ENCODE data around the gene MTX2.

MTX2 gene

GRCh38 chr2:176324862-176325261 is 55.6 kb downstream of the MTX2 start:
- H3K4me3 ChIP-seq (ENCODE audit: low read length) = no peak overlapping the region
- no peaks in the 10 kb centered on the region for H3K4me1 ChIP-seq (ENCODE audit: control insufficient read depth, insufficient read depth, low read length)
- WGBS (ENCODE audit: insufficient coverage, insufficient read length) = no CpG with 5 or more reads among the region's 3 CpGs
- H3K36me3 ChIP-seq (ENCODE audit: control insufficient read depth, insufficient read depth, low read length) = no peaks in the 10 kb centered on the region
- DNase-seq (ENCODE audit: low read depth, low spot score) = no peak
- H3K27ac ChIP-seq (ENCODE audit: low read length) = no peak overlapping the region
- no peaks in the 10 kb centered on the region for H3K27me3 ChIP-seq (ENCODE audit: control insufficient read depth, insufficient read depth, low read length)
- H3K9me3 ChIP-seq (ENCODE audit: control insufficient read depth, insufficient read depth, low read length) = no peaks in the 10 kb centered on the region

GRCh38 chr2:176325732-176326131 is 56.5 kb downstream of the MTX2 start:
- Histone ChIP-seq H3K9me3 (ENCODE audit: control insufficient read depth, insufficient read depth, low read length) (no peaks in the 10 kb centered on the region), H3K27me3 (ENCODE audit: control insufficient read depth, insufficient read depth, low read length) (no peaks in the 10 kb centered on the region), H3K4me3 (ENCODE audit: low read length) (no peak overlapping the region), H3K27ac (ENCODE audit: low read length) (no peak overlapping the region), H3K4me1 (ENCODE audit: control insufficient read depth, insufficient read depth, low read length) (no peaks in the 10 kb centered on the region), H3K36me3 (ENCODE audit: control insufficient read depth, insufficient read depth, low read length) (no peaks in the 10 kb centered on the region)
- WGBS (ENCODE audit: insufficient coverage, insufficient read length) = no CpG with 5 or more reads among the region's 1 CpG
- peak; percentile 52 for DNase-seq (ENCODE audit: low read depth, low spot score)

GRCh38 chr2:176328149-176328548 is 58.9 kb downstream of the MTX2 start:
- H3K4me3 ChIP-seq (ENCODE audit: low read length) = no peak overlapping the region
- no peaks in the 10 kb centered on the region for H3K36me3 ChIP-seq (ENCODE audit: control insufficient read depth, insufficient read depth, low read length)
- H3K9me3 ChIP-seq (ENCODE audit: control insufficient read depth, insufficient read depth, low read length) = no peaks in the 10 kb centered on the region
- no peak overlapping the region for H3K27ac ChIP-seq (ENCODE audit: low read length)
- H3K4me1 ChIP-seq (ENCODE audit: control insufficient read depth, insufficient read depth, low read length) = no peaks in the 10 kb centered on the region
- no peaks in the 10 kb centered on the region for H3K27me3 ChIP-seq (ENCODE audit: control insufficient read depth, insufficient read depth, low read length)
- whole genome bisulfite sequencing (ENCODE audit: insufficient coverage, insufficient read length) = 100% methylated on average over 2 of the region's 3 CpGs
- DNase-seq (ENCODE audit: low read depth, low spot score) = no peak

- WGBS (ENCODE audit: insufficient coverage, insufficient read length) = no CpG with 5 or more reads among the region's 1 CpG
- no peaks in the 10 kb centered on the region for H3K36me3 ChIP-seq (ENCODE audit: control insufficient read depth, insufficient read depth, low read length)
Observed at GRCh38 chr2:176330612-176331011, 61.4 kb downstream of the MTX2 start.

GRCh38 chr2:176331646-176332045 is 62.4 kb downstream of the MTX2 start:
- Histone ChIP-seq H3K27me3 (ENCODE audit: control insufficient read depth, insufficient read depth, low read length) (no peaks in the 10 kb centered on the region), H3K36me3 (ENCODE audit: control insufficient read depth, insufficient read depth, low read length) (no peaks in the 10 kb centered on the region), H3K4me3 (ENCODE audit: low read length) (no peak overlapping the region), H3K4me1 (ENCODE audit: control insufficient read depth, insufficient read depth, low read length) (no peaks in the 10 kb centered on the region), H3K9me3 (ENCODE audit: control insufficient read depth, insufficient read depth, low read length) (no peaks in the 10 kb centered on the region), H3K27ac (ENCODE audit: low read length) (no peak overlapping the region)
- no peak for DNase-seq (ENCODE audit: low read depth, low spot score)
- no CpG with 5 or more reads among the region's 1 CpG for WGBS (ENCODE audit: insufficient coverage, insufficient read length)

More at GRCh38 chr2:176330612-176331011, 61.4 kb downstream of the MTX2 start:
- DNase-seq (ENCODE audit: low read depth, low spot score) = no peak
- no peak overlapping the region for H3K27ac ChIP-seq (ENCODE audit: low read length)
- H3K27me3 ChIP-seq (ENCODE audit: control insufficient read depth, insufficient read depth, low read length) = no peaks in the 10 kb centered on the region
- H3K4me1 ChIP-seq (ENCODE audit: control insufficient read depth, insufficient read depth, low read length) = no peaks in the 10 kb centered on the region
- no peaks in the 10 kb centered on the region for H3K9me3 ChIP-seq (ENCODE audit: control insufficient read depth, insufficient read depth, low read length)
- H3K4me3 ChIP-seq (ENCODE audit: low read length) = no peak overlapping the region

GRCh38 chr2:176334729-176335128 is 65.5 kb downstream of the MTX2 start:
- no CpG with 5 or more reads among the region's 1 CpG for WGBS (ENCODE audit: insufficient coverage, insufficient read length)
- H3K27ac ChIP-seq (ENCODE audit: low read length) = no peak overlapping the region
- H3K4me1 ChIP-seq (ENCODE audit: control insufficient read depth, insufficient read depth, low read length) = no peaks in the 10 kb centered on the region
- no peak overlapping the region for H3K4me3 ChIP-seq (ENCODE audit: low read length)
- no peaks in the 10 kb centered on the region for H3K27me3 ChIP-seq (ENCODE audit: control insufficient read depth, insufficient read depth, low read length)
- H3K9me3 ChIP-seq (ENCODE audit: control insufficient read depth, insufficient read depth, low read length) = no peaks in the 10 kb centered on the region
- no peaks in the 10 kb centered on the region; the same call in 1 of the 2 replicates for H3K36me3 ChIP-seq (ENCODE audit: control insufficient read depth, insufficient read depth, low read length)
- no peak for DNase-seq (ENCODE audit: low read depth, low spot score)

GRCh38 chr2:176338395-176338794 is 69.2 kb downstream of the MTX2 start:
- DNase-seq (ENCODE audit: low read depth, low spot score) = no peak
- H3K27ac ChIP-seq (ENCODE audit: low read length) = no peak overlapping the region
- no peaks in the 10 kb centered on the region; the same call in 1 of the 2 replicates for H3K36me3 ChIP-seq (ENCODE audit: control insufficient read depth, insufficient read depth, low read length)
- WGBS (ENCODE audit: insufficient coverage, insufficient read length) = no CpG with 5 or more reads among the region's 3 CpGs
- H3K4me3 ChIP-seq (ENCODE audit: low read length) = no peak overlapping the region
- H3K9me3 ChIP-seq (ENCODE audit: control insufficient read depth, insufficient read depth, low read length) = no peaks in the 10 kb centered on the region
- H3K27me3 ChIP-seq (ENCODE audit: control insufficient read depth, insufficient read depth, low read length) = no peaks in the 10 kb centered on the region
- H3K4me1 ChIP-seq (ENCODE audit: control insufficient read depth, insufficient read depth, low read length) = no peaks in the 10 kb centered on the region

GRCh38 chr2:176339208-176339607 is 70.0 kb downstream of the MTX2 start:
- Histone ChIP-seq H3K36me3 (ENCODE audit: control insufficient read depth, insufficient read depth, low read length) (no peaks in the 10 kb centered on the region; the same call in 1 of the 2 replicates), H3K27ac (ENCODE audit: low read length) (no peak overlapping the region), H3K4me1 (ENCODE audit: control insufficient read depth, insufficient read depth, low read length) (no peaks in the 10 kb centered on the region), H3K9me3 (ENCODE audit: control insufficient read depth, insufficient read depth, low read length) (no peaks in the 10 kb centered on the region), H3K4me3 (ENCODE audit: low read length) (no peak overlapping the region), H3K27me3 (ENCODE audit: control insufficient read depth, insufficient read depth, low read length) (no peaks in the 10 kb centered on the region)
- no peak for DNase-seq (ENCODE audit: low read depth, low spot score)
- WGBS (ENCODE audit: insufficient coverage, insufficient read length) = no CpG with 5 or more reads among the region's 1 CpG

GRCh38 chr2:176356251-176356650 is 87.0 kb downstream of the MTX2 start:
- H3K36me3 ChIP-seq (ENCODE audit: control insufficient read depth, insufficient read depth, low read length) = no peaks in the 10 kb centered on the region
- DNase-seq (ENCODE audit: low read depth, low spot score) = no peak
- H3K27ac ChIP-seq (ENCODE audit: low read length) = no peak overlapping the region
- H3K4me3 ChIP-seq (ENCODE audit: low read length) = no peak overlapping the region
- no peaks in the 10 kb centered on the region for H3K27me3 ChIP-seq (ENCODE audit: control insufficient read depth, insufficient read depth, low read length)
- H3K9me3 ChIP-seq (ENCODE audit: control insufficient read depth, insufficient read depth, low read length) = no peaks in the 10 kb centered on the region
- WGBS (ENCODE audit: insufficient coverage, insufficient read length) = no CpG with 5 or more reads among the region's 4 CpGs
- no peaks in the 10 kb centered on the region for H3K4me1 ChIP-seq (ENCODE audit: control insufficient read depth, insufficient read depth, low read length)

GRCh38 chr2:176364273-176364977 is 95.2 kb downstream of the MTX2 start:
- H3K9me3 ChIP-seq (ENCODE audit: control insufficient read depth, insufficient read depth, low read length) = no peaks in the 10 kb centered on the region
- no peak overlapping the region for H3K4me3 ChIP-seq (ENCODE audit: low read length)
- no CpG with 5 or more reads among the region's 3 CpGs for WGBS (ENCODE audit: insufficient coverage, insufficient read length)
- H3K36me3 ChIP-seq (ENCODE audit: control insufficient read depth, insufficient read depth, low read length) = no peaks in the 10 kb centered on the region
- no peak overlapping the region for H3K27ac ChIP-seq (ENCODE audit: low read length)
- no peak for DNase-seq (ENCODE audit: low read depth, low spot score)
- no peaks in the 10 kb centered on the region for H3K27me3 ChIP-seq (ENCODE audit: control insufficient read depth, insufficient read depth, low read length)
- H3K4me1 ChIP-seq (ENCODE audit: control insufficient read depth, insufficient read depth, low read length) = no peaks in the 10 kb centered on the region

GRCh38 chr2:176368349-176368748 is 99.1 kb downstream of the MTX2 start:
- H3K4me1 ChIP-seq (ENCODE audit: control insufficient read depth, insufficient read depth, low read length) = no peaks in the 10 kb centered on the region
- H3K27me3 ChIP-seq (ENCODE audit: control insufficient read depth, insufficient read depth, low read length) = no peaks in the 10 kb centered on the region
- WGBS (ENCODE audit: insufficient coverage, insufficient read length) = no CpG with 5 or more reads among the region's 1 CpG
- H3K27ac ChIP-seq (ENCODE audit: low read length) = no peak overlapping the region
- no peak for DNase-seq (ENCODE audit: low read depth, low spot score)
- H3K36me3 ChIP-seq (ENCODE audit: control insufficient read depth, insufficient read depth, low read length) = no peaks in the 10 kb centered on the region
- H3K4me3 ChIP-seq (ENCODE audit: low read length) = no peak overlapping the region
- no peaks in the 10 kb centered on the region for H3K9me3 ChIP-seq (ENCODE audit: control insufficient read depth, insufficient read depth, low read length)

Measured in iPS DF 6.9 (cell line).